T-helper 2 cell treated with Interferon-gamma antibody and Interleukin-4, amounts not matched to agents 5 μg/mL and 100 μg/mL, for 36 hours (primary cell): ENCODE data around the gene CDHR5.

Experiments used
- DNase-seq: peaks from one replicate; pipeline ENCODE4 v3.0.0; 2021; ENCODE audit warnings: low spot score
- H3K27ac Mint-ChIP-seq: one replicate; pipeline ENCODE4 v1.8.0; 2021; ENCODE audit warnings: mild to moderate bottlenecking, mixed read lengths
- H3K27me3 Mint-ChIP-seq: one replicate; pipeline ENCODE4 v1.8.0; 2021; ENCODE audit warnings: low read depth, mixed read lengths
- H3K36me3 Mint-ChIP-seq: one replicate; pipeline ENCODE4 v1.8.0; 2021; ENCODE audit warnings: low read depth, mixed read lengths
- H3K4me1 Mint-ChIP-seq: one replicate; pipeline ENCODE4 v1.8.0; 2021; ENCODE audit warnings: low read depth, mixed read lengths
- H3K4me3 Mint-ChIP-seq: one replicate; pipeline ENCODE4 v1.8.0; 2022; ENCODE audit warnings: mild to moderate bottlenecking, moderate library complexity, mixed read lengths
- H3K9me3 Mint-ChIP-seq: one replicate; pipeline ENCODE4 v1.8.0; 2021; ENCODE audit warnings: mixed read lengths

The CDHR5 gene

DNA sequence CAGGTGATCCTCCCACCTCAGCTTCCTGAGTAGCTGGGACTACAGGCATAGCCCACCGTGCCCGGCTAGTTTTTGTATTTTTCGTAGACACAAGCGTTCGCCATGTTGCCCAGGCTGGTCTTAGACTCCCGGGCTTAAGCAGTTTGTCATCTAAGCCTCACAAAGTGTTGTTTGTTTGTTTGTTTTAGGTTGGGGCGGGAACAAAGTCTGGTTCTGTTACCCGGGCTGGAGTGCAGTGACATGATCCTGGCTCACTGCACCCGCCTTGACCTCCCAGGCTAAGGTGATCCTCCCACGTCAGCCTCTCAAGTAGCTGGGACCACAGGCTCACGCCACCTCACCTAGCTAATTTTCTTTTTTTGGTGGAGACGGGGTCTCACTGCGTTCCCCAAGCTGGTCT, 21.6 kb downstream of the CDHR5 start:
- Mint-ChIP-seq H3K27me3 (no peaks in the 10 kb centered on the region), H3K9me3 (no peaks in the 10 kb centered on the region), H3K4me1 (no peaks in the 10 kb centered on the region), H3K4me3 (no peak overlapping the region), H3K36me3 (peaks cover 51% of the 10 kb centered on the region), H3K27ac (no peak overlapping the region)
- no peak for DNase-seq

DNA sequence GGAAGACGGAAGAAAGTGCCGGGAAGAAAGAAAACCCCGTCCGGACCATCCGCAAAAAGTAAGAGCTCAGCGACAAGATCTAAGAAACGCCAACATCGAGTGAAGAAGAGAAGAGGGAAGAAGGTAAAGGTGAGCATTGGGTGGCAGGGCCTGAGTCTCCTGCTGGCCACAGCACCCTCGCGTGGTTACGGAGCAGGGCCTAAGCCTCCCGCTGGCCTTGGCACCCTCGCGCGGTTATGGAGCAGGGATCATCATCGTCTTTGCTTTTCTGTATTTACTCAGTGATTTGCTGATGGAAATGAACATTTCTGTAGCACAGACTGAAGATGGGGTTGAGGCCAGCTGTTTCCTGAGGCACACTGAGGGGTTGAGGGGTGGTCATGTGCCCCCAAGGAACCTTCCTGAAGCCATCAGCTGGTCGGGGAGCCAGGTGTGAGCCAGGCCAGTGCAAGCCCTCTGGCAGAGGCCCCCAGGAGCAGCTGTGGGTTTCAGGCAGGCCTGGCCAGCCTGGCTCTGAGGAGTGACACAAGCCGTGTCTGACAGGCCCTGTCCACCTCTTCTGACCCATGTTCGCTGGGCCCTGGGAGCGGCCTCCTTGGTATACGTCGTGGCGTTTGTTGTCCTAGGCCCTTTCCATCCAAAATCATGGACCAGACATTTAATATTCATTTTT, 23.0 kb downstream of the CDHR5 start:
- no peaks in the 10 kb centered on the region for H3K4me1 Mint-ChIP-seq
- no peaks in the 10 kb centered on the region for H3K27me3 Mint-ChIP-seq
- H3K27ac Mint-ChIP-seq = no peak overlapping the region
- no peak overlapping the region for H3K4me3 Mint-ChIP-seq
- DNase-seq = no peak
- peaks cover 46% of the 10 kb centered on the region for H3K36me3 Mint-ChIP-seq
- no peaks in the 10 kb centered on the region for H3K9me3 Mint-ChIP-seq

- H3K9me3 Mint-ChIP-seq = no peaks in the 10 kb centered on the region
- peaks cover 49% of the 10 kb centered on the region for H3K36me3 Mint-ChIP-seq
- no peak overlapping the region for H3K27ac Mint-ChIP-seq
- no peak for DNase-seq
- no peaks in the 10 kb centered on the region for H3K4me1 Mint-ChIP-seq
- H3K4me3 Mint-ChIP-seq = no peak overlapping the region
- H3K27me3 Mint-ChIP-seq = no peaks in the 10 kb centered on the region
Observed at GRCh38 chr11:598005-598680, 26.6 kb downstream of the CDHR5 start.

DNA sequence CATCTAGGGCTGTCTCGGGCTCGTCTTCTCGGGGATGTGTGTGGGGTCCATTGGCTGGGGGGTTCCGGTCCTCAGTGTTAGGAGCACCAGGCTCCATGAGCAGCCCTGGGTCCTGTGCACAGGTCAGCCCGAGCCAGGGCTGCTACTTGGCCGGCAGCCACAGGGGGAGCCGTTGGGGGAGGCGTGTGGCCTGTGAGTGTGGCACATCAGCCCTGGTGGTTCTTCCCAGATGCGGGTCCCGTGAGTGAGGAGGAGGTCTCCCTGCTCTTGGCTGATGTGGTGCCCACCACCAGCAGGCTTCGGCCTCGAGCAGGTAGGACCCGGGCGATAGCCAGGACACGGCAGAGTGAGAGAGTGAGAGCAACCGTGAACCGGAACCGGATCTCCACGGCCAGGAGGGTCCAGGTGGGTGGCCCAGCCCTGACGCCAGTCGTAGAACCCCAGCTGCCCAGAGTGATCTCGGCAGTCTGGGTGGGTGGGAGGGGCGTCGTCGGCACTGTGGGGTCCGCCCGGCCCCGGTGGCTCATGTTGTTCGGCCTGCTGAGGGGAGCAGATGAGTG, 27.5 kb downstream of the CDHR5 start:
- Mint-ChIP-seq H3K4me3 (no peak overlapping the region), H3K4me1 (no peaks in the 10 kb centered on the region), H3K27ac (no peak overlapping the region), H3K27me3 (no peaks in the 10 kb centered on the region), H3K36me3 (peaks cover 53% of the 10 kb centered on the region), H3K9me3 (no peaks in the 10 kb centered on the region)
- DNase-seq = no peak

GRCh38 chr11:596374-596773, 28.4 kb downstream of the CDHR5 start:
- peaks cover 48% of the 10 kb centered on the region for H3K36me3 Mint-ChIP-seq

GRCh38 chr11:595400-595799, 29.4 kb downstream of the CDHR5 start:
- no peaks in the 10 kb centered on the region for H3K27me3 Mint-ChIP-seq
- H3K4me1 Mint-ChIP-seq = no peaks in the 10 kb centered on the region
- H3K4me3 Mint-ChIP-seq = no peak overlapping the region
- DNase-seq = no peak
- no peaks in the 10 kb centered on the region for H3K9me3 Mint-ChIP-seq
- H3K36me3 Mint-ChIP-seq = peaks cover 52% of the 10 kb centered on the region
- no peak overlapping the region for H3K27ac Mint-ChIP-seq

More at GRCh38 chr11:596374-596773, 28.4 kb downstream of the CDHR5 start:
- no peaks in the 10 kb centered on the region for H3K9me3 Mint-ChIP-seq
- H3K4me3 Mint-ChIP-seq = no peak overlapping the region
- no peak for DNase-seq
- no peaks in the 10 kb centered on the region for H3K4me1 Mint-ChIP-seq
- no peak overlapping the region for H3K27ac Mint-ChIP-seq
- H3K27me3 Mint-ChIP-seq = no peaks in the 10 kb centered on the region

- no peaks in the 10 kb centered on the region for H3K27me3 Mint-ChIP-seq
Observed at GRCh38 chr11:593347-593746, 31.4 kb downstream of the CDHR5 start.

DNA sequence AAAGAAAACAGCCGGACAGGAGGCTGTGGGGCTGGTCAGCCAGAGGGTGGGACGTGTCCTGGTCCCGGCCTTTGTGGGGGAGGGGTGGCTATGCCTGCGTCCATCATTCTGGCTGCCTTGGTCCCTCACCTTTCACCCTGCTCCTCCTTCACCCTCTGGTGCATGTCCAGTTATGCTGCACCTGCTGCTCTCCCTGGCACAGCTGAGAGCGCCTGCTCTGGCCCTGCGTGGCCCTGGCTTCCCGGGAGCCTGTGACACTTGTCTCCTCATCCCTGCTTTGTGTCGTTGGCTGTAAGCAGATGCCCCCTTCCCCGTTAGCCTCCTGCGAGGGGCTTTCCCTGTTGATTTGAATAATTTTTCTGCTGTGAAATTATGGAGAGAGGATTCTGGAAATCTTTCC, 31.8 kb downstream of the CDHR5 start:
- H3K9me3 Mint-ChIP-seq = no peaks in the 10 kb centered on the region
- H3K36me3 Mint-ChIP-seq = peaks cover 68% of the 10 kb centered on the region
- peaks cover 4% of the 10 kb centered on the region for H3K4me1 Mint-ChIP-seq
- H3K4me3 Mint-ChIP-seq = no peak overlapping the region
- no peaks in the 10 kb centered on the region for H3K27me3 Mint-ChIP-seq
- DNase-seq = no peak
- no peak overlapping the region for H3K27ac Mint-ChIP-seq

More at GRCh38 chr11:593347-593746, 31.4 kb downstream of the CDHR5 start:
- H3K4me1 Mint-ChIP-seq = no peaks in the 10 kb centered on the region
- no peak overlapping the region for H3K4me3 Mint-ChIP-seq
- no peak for DNase-seq
- no peaks in the 10 kb centered on the region for H3K9me3 Mint-ChIP-seq
- H3K27ac Mint-ChIP-seq = no peak overlapping the region
- peaks cover 64% of the 10 kb centered on the region for H3K36me3 Mint-ChIP-seq

DNA sequence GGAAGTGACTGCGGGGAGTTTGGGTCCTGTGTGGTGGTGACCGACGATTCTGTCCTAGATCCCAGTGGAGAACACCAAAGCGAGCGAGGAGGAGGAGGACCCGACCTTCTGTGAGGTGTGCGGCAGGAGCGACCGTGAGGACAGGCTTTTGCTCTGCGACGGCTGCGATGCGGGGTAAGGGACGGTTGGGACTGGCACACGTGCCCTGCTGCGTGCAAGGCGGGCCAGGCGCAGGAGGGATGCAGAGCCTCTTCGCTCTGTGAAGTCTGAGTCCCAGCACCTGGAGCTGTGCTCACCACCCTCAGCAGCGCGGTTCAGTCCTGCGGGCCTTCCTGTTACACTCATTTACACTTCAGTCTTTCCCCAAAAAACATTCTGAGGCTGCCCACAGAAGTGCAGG, 32.3 kb downstream of the CDHR5 start:
- no peak overlapping the region for H3K27ac Mint-ChIP-seq
- H3K9me3 Mint-ChIP-seq = no peaks in the 10 kb centered on the region
- H3K4me1 Mint-ChIP-seq = peaks cover 8% of the 10 kb centered on the region
- H3K36me3 Mint-ChIP-seq = peaks cover 72% of the 10 kb centered on the region
- no peak overlapping the region for H3K4me3 Mint-ChIP-seq
- no peaks in the 10 kb centered on the region for H3K27me3 Mint-ChIP-seq
- no peak for DNase-seq

GRCh38 chr11:590997-591396, 33.8 kb downstream of the CDHR5 start:
- Mint-ChIP-seq H3K27me3 (no peaks in the 10 kb centered on the region), H3K4me1 (peaks cover 20% of the 10 kb centered on the region), H3K4me3 (no peak overlapping the region), H3K36me3 (peaks cover 69% of the 10 kb centered on the region), H3K27ac (no peak overlapping the region), H3K9me3 (no peaks in the 10 kb centered on the region)
- no peak for DNase-seq

DNA sequence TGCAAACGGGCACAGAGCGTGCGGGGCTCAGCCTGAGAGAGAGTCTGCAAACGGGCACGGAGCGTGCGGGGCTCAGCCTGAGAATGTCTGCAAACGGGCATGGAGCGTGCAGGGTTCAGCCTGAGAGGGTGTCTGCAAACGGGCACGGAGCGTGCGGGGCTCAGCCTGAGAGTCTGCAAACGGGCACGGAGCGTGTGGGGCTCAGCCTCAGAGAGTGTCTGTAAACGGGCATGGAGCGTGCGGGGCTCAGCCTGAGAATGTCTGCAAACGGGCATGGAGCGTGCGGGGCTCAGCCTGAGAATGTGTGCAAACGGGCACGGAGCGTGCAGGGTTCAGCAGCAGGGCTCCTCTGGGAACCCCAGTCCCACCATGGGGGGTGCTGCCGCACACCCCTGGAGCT, 35.0 kb downstream of the CDHR5 start:
- H3K9me3 Mint-ChIP-seq = no peaks in the 10 kb centered on the region
- no peak overlapping the region for H3K4me3 Mint-ChIP-seq
- DNase-seq = no peak
- peaks cover 66% of the 10 kb centered on the region for H3K36me3 Mint-ChIP-seq
- no peaks in the 10 kb centered on the region for H3K27me3 Mint-ChIP-seq
- H3K27ac Mint-ChIP-seq = no peak overlapping the region
- H3K4me1 Mint-ChIP-seq = peaks cover 20% of the 10 kb centered on the region

DNA sequence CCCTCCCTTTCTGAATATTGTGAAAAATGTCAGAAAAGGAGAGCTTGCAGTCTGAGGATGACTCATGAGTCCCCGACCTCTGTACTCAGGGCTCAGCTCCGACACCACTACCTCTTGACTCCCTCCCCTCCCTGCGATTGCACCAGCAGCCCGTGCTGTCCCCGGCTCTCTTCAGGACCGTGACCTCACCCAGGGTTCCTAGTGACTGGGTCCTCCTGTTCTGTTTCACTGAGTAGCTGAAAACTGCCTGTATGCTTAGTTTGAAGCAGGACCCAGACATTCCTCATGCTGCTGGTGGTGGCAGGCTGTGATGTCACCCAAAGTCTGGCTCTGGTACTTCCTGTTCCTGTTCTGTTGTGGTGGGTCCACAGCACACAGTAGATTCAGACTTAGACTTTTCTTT, 36.8 kb downstream of the CDHR5 start:
- Mint-ChIP-seq H3K27me3 (no peaks in the 10 kb centered on the region), H3K36me3 (peaks cover 59% of the 10 kb centered on the region)

DNA sequence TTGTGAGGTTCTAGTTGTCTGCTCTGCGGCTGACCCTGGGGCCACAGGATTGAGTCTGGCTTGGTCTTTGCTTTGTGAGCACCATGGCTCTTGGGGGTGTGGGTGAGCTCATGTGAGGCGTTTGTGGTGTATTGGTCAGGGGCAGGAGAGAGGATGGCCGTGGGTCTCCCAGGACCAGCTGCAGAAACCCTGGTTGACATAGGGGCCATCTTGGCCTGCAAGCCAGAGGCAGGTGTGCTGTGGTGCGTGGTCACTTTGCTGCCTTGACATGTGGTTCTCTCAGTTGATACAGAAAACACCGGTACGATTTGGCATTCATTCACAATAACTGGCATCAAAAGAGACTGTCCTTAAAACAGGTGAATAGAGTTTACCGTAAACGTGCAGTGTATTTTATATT, 37.2 kb downstream of the CDHR5 start:
- H3K4me3 Mint-ChIP-seq = peak overlapping the region; percentile 80
- H3K27me3 Mint-ChIP-seq = no peaks in the 10 kb centered on the region
- peaks cover 56% of the 10 kb centered on the region for H3K36me3 Mint-ChIP-seq
- H3K9me3 Mint-ChIP-seq = no peaks in the 10 kb centered on the region
- peaks cover 20% of the 10 kb centered on the region for H3K4me1 Mint-ChIP-seq
- peak overlapping the region; percentile 99 for H3K27ac Mint-ChIP-seq
- no peak for DNase-seq

More for the DNA sequence above, 36.8 kb downstream of the CDHR5 start:
- DNase-seq = peak; percentile 72
- peak overlapping the region; percentile 99 for H3K27ac Mint-ChIP-seq
- H3K4me1 Mint-ChIP-seq = peaks cover 20% of the 10 kb centered on the region
- peak overlapping the region; percentile 80 for H3K4me3 Mint-ChIP-seq
- no peaks in the 10 kb centered on the region for H3K9me3 Mint-ChIP-seq
